Right ventricle myocardium inferior (tissue), 1 donor: ENCODE measurements around the gene TCFL5. TPM values are rescaled to one million over a fixed set of nuclear protein-coding genes. Genes with fewer than 3 reads are reported as not detected.
"Not testable (repeated sequence)": the region's sequence is repeated elsewhere in the genome, so short reads cannot be mapped to it uniquely, and the experiment has no call there.

ENCODE experiments used
- ATAC-seq: fragments of 200-7000 bp; cut with Tn5 transposase; one replicate; pipeline ENCODE4 v1.9.1; 2020; ENCODE audit warnings: mild to moderate bottlenecking, moderate library complexity
- DNase-seq: peaks from one replicate; pipeline ENCODE4 v3.0.0; 2021; ENCODE audit errors: missing footprints
- intact Hi-C: fragments of 100-400 bp; cut with DNase I; formaldehyde crosslinking; loops from one replicate; pipeline ENCODE4 v1.11.0; 2022
- total RNA-seq: library from RNA; stranded (reverse); fragmentation: NEBNext Ultra II Directional; extraction: Animal tissue kit (Norgen Biotek cat#: 25700); gene quantifications from one replicate; pipeline ENCODE4 v1.2.1, GENCODE V29; 2021
- donor health status: DM: no; HTN: yes; CAD: no; lungs with severe emphysema.

Gene TCFL5
- total RNA-seq, 1 donor from 2014 or later: 6.0 TPM

DNA sequence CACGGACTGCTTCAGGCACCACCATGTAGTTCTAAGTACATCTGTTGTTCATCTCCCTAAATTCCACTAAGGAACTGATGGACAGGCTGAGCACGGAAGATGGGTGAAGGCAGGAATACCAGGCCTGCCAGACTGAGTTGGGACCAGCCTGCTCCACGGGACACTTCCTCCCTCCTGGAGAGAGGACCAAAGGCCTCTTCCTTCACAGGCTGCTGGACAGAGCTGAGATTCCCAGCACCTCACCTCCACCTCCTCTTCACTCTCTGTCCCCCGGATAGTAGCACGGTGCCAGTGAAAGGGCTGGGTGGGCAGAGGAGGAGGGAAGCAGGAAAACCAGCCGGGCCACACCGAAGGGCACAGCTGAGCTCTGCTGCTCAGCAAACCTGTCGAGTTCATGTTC lies 22.9 kb upstream of the TCFL5 start:
- DNase-seq: no peak
- ATAC-seq: no peak
- intact Hi-C loops: no loop called here

DNA sequence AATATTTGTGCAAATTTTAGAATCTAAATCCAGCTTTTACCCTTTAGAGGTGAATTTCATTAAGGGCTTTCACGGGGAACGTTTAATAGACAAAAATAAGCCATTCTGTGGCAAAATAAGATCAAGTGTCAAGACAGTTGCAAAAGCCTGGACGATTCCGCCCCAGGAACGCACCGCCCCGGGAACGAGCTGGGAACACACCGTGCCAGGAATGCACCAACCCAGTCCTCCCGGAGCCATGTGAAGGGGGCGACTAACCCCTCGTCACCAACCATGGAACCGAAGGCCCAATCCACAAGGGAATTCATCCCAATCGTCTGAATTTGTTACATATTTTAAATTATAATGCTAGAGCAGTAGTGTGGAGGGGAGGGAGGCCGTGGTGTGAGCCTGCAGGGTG lies 20.8 kb upstream of the TCFL5 start:
- ATAC-seq: no peak
- intact Hi-C loops: no loop called here
- DNase-seq: no peak

DNA sequence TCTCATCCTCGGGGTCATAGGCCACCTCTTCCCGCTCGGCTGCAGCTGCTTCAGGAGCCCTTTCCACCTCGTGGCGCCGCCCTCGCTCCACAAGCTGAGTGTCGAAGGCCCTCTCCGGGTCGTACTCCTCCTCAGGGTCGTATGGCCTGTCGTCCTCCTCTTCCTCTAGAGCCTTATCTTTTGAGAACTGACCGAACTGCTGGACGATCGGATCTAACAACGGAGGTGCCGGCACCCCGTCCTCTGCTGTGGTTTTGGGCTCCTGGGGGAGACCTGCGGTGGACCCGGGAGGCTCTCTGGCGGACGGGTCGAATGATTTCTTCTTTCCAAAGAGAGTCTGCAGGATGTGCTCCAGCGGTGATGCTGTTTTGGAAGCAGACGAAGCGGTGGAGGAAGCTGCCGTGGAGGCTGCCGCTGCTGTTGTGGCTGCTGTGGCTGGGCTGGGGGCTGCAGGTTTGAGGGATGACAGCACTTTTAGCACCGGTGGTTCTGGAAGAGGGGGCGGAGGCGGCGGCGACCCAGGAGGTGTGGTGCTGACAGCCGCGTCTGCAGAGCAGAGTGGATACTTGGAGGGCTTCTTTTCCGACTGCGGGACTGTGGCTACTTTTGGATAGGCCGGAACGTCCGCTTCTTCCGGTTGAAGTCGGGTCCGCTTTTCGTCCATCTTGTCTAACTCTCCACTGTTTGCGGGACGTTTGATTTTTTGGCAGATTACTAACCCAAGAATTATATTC lies 20.2 kb upstream of the TCFL5 start:
- intact Hi-C loops: no loop called here
- no peak for DNase-seq
- no peak for ATAC-seq

DNA sequence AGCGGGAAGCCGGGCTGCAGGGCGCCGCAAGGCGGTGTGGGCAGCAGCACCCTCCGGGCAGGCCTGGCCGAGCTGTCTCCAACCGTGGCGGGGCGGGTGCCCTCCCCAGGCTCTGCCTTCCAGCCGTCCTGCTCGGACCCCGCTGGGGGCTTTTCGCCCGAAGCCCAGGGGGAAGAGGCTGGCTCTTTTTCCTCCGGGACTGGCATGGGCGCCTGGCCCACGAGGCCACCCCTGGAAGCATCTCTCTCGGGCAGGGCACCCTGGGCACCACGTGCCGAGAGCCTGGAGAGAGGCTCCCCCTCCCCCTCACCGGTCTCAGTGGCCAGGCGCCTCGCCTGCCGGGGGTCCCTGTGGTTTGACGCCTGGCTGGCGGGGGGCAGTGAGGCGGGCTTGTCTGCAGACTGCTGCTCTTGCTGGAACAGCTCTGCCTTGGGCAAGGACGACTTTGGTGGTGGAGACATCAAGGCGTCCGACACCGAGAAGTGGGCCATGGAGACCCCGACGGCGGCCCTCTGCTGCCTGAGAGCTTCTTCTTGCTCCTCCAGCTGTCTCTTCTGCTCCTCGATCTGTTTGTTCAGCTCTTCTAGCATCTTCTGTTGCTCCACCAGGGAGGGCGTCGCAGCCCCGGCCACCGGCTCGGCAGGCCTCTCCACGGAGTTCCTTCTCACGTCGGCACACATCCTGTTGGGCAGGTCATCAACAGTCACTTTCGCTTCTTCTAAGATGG lies 19.5 kb upstream of the TCFL5 start:
- intact Hi-C loops: no loop called here
- DNase-seq (no peak), ATAC-seq (no peak)

DNA sequence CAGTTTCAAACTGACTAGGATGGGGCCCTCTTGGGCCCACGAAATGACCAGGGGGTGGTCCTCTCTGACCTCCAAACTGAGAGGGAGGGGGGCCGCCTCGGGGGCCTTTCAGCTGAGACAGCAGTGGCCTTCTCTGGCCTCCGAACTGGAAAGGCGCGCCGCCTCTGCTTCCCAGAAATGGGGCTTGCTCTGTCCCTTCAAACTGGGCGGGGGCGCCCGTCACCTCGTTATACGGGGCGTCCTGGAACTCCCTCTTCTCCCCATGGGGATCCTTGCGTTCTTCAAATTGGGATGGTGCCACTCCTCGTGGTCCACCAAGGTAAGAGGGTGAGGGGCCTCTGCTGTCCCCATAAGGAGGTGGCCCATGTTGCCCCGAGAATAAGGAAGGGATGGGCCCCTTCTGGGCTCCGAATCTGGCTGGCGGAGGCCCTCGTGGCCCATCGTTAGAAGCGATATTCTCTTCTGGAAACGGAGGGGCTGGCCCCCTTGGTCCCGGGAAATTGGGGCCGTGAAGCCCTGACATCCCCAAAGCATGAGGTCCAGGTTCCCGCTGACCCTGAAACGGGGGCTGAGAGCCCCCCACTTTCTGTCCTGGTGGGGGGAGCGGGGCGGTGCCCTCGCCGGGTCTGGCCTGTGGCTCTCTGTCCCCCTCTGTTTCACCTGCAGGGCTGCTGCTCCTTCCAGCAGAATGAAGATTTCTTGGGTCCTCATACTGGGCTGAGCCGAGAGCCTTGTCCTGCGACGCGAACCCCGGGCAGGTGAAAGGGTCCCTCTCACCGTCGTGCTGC lies 18.7 kb upstream of the TCFL5 start:
- intact Hi-C loops: no loop called here
- ATAC-seq: no peak
- no peak for DNase-seq

DNA sequence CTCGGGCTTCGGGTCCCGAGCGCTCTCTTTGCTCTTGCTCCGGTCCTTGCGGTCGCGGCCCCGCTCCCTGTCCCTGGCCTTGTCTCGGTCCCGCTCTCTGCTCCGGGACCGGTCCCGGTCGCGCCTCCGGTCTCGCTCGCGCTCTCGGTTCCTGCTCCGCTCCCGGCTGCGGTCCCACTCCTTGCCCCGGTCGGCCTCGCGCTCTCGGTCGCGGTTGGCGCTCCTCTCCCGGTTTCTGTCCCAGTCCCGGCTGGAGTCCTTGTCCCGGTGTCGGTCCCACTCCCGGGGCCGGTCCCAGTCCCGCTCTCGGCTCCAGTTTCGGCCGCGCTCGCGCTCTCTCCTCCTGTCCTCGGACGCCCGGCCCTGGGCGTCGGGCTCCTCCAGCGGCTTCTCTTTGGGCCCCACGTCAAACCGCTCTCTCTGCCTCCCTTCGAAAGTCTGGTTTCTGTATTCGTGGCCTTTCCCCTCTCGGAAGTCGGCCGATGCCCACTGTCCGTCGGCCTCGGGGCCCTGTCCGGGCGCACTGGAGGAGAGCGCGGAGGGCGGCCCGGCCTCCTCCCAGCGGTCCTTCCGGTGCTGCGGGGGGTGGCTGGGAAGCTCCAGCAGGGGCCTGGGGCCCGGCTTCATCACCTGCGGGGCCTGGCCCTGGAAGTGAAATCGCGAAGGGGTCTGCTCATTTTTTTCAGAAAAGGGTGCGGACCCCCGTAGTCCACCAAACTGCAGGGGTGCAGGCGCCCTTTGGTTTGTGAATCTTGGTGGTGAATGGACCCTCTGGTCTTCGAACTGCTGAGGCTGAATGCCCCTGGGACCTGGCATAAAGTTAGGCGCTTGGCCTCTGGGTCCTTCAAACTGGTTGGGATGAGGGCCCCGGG lies 17.9 kb upstream of the TCFL5 start:
- intact Hi-C loops: loop anchor here (5.0 kb wide), 1 partner anchor 48 kb away; the partner anchor contains the start of gene DIDO1
- no peak for DNase-seq
- no peak for ATAC-seq

DNA sequence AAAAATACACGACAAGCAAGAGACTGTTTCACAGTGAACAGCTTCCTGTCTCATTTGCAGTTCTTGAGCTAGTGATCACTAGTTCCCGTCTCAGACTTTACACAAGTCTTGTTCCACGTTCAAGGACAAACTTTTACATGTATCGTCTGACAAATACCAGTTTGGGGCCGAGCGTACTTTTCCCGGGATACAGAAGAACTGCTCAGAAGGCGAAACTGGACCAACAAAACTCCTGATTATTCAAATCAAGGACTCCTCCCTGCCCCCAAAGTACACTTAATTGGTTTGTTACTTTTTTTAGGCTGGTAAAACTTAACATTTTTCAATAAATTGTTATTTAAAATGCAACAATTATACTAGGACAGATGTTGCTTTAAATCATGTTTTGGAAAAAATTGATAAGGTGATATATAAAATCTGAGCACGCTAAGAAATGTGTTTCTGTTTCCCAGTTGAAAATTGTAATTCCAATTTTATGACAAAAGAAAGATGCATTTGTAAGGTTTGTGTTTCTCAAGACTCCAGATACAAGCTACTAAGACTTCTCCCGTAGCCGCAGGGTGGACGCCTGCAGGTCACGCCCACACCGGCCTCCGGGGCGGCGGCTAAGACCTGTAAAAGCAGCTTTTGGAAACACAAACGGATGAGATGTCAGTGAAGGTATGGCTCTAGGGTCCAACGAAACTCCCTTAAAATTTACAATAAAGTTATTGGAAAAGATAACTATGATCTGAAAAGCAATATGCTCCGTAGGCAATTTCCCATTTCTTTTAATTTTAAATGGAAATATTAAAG lies 16.8 kb upstream of the TCFL5 start:
- ATAC-seq: no peak
- intact Hi-C loops: loop anchor here (5.0 kb wide), 1 partner anchor 49 kb away; the partner anchor contains the start of gene DIDO1
- DNase-seq: no peak

DNA sequence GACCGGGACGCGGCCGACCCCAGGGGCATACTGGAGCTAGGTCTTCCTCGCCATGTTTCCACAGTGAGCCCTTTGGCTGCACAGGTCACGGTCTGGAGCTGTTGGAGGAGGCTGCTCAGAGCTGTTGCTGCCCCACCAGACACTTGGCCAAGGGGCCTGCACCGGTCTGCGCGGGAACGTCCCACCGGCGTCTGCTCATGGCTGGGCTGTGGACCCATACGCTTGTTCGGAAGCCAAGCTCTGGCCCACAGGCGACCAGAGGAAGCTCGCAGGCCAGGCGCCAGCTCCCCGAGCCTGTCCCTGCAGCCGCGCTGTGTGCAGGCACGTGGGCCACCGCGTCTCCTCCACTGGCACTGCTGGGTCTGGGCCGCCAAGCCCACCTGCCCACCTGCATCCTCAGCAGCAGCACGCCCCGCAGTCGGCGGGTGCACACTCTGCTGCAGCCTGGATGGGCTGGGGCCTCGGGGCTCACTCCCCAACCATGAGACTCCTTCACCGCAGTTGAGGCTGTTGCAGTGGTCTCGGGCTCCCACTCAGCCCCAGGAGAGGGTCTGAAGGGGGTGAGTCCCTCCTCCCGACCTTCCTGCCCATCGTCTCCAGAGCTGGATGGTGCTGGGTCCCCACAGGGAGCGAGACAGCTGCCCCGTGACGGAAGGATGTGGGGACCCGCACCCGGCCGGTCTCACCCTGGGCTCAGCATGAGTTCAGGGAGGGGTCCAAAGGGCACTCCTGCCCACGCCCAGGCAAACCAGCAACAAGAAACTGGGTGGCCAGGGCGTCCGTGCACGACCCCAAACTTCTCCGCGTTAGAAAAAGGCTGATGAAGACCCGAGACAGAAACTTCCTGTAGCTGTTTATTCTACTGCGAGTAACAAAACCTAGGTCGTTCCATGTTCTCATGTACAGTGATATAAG lies 15.5 kb upstream of the TCFL5 start:
- ATAC-seq (peak; percentile 93), DNase-seq (peak; percentile 91)
- intact Hi-C loops: loop anchor here (5.0 kb wide), 1 partner anchor 50 kb away; the partner anchor contains the start of gene DIDO1

DNA sequence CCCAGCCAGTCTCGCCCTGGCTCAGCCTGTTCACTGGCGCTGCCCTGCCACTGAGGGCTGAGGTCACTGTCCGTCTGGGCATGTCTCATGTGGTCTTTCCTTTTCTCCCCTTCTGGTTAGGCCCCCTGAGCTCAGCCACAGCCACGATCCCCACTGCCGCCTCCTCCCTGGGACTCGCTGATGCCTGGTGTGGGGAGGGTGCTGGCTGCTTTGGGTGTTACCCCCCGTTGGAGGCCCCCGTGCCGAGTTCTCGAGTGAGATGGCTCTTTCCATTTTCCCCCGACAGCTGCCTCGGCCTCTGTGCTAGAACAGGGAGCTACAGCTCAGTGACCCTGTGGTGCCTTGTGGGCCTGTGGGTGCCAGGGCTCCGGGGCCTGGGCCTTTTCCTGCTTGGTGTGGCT lies 14.9 kb upstream of the TCFL5 start:
- ATAC-seq (no peak), DNase-seq (no peak)
- intact Hi-C loops: loop anchor here (5.0 kb wide), 1 partner anchor 51 kb away; the partner anchor contains the start of gene DIDO1

DNA sequence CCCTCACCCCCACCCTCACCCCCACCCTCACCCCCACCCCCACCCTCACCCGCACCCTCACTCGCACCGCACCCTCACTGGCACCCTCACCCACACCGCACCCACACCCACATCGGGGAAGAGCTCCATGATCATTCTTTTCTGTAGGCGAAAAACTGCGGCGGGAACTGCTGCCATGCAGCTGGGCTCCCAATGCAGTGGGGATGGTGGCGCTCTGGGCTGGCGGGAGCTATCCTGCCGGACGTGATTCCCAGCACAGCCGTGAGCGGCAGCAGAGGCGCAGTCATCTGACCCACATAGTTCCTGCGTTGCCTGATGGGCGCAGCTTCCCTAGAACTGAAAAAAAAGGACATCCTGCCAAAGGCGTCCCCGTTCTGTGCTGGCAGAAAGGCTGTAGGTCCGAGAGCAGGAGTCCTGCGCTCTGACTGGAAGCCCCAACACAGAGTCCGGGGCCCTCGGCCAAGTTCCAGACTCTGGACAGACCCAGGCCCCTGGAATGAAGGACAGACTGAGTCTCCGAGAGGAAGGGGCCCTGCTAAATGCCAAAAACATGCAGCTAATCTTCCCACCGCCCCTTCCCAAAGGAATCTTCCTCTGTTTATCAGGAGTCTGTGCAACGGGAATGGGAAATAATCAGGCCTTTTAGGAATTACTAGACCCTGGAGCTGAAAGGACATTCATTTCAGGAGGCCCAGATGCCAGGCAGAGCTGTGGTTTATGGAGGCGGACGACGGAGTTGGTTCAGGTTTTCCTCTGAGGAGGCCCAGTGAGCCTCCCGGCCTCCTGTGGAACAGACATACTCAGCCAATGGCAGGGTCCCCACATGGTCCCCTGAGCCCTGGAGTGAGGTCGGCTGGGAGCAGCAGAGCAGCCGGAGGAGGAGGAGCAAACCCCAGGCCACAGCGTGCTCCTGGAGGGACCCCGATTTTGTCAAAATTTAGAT lies 14.1 kb upstream of the TCFL5 start:
- ATAC-seq (peak; percentile 85), DNase-seq (peak; percentile 88)
- intact Hi-C loops: loop anchor here (5.0 kb wide), 1 partner anchor 52 kb away; the partner anchor contains the start of gene DIDO1

DNA sequence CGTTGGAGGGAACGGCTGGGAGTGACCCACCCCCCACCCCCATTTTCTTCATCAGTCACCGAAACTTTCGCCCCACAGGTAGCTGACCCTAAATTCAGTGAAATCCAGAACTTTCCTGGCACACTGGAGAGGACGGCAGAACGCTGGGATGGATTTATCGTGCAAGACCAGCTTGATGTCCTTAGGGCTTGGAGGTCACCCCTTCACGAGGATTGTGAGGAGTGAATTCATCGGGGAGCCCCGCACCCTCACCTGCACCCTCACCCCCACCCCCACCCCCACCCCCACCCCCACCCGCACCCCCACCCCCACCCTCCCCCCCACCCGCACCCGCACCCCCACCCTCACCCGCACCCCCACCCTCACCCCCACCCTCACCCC lies 13.3 kb upstream of the TCFL5 start:
- DNase-seq (no peak), ATAC-seq (no peak)
- intact Hi-C loops: loop anchor here (5.0 kb wide), 1 partner anchor 52 kb away; the partner anchor contains the start of gene DIDO1

DNA sequence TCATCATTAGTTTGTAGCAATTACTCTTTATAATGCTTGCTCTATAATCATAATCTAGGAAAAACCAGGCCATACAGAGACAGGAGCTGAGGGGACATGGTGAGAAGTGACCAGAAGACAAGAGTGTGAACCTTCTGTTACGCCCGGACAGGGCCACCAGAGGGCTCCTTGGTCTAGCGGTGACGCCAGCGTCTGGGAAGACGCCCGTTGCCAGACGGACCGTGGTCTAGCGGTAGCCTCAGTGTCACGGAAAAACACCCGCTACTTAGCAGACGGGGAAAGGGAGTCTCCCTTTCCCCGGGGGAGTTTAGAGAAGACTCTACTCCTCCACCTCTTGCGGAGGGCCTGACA lies 12.0 kb upstream of the TCFL5 start:
- not testable (repeated sequence) for ATAC-seq
- DNase-seq: peak; percentile 86
- intact Hi-C loops: loop anchor here (1.0 kb wide), 1 partner anchor 136 kb away; no protein-coding TSS in a partner anchor

DNA sequence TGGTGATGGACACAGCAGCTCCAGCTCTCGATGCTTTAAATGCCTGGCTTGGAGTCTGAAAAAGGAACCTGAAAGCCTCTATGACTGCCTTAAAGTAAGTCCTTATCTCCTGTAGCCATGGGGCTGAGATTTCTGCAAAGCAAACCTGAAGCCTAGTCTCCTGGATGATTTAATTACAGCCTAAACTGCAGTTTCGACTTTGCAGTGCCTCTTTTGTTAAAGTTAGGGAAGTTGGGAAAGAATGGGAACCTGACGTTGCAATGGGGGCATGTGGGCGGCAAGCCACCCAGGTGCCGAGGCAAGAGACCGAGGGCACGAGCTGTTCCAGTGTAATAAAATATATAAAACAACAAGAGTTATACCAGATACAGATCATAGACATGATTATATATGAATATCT lies 11.7 kb upstream of the TCFL5 start:
- DNase-seq (no peak), ATAC-seq (no peak)
- intact Hi-C loops: loop anchor here (1.0 kb wide), 1 partner anchor 136 kb away; no protein-coding TSS in a partner anchor

DNA sequence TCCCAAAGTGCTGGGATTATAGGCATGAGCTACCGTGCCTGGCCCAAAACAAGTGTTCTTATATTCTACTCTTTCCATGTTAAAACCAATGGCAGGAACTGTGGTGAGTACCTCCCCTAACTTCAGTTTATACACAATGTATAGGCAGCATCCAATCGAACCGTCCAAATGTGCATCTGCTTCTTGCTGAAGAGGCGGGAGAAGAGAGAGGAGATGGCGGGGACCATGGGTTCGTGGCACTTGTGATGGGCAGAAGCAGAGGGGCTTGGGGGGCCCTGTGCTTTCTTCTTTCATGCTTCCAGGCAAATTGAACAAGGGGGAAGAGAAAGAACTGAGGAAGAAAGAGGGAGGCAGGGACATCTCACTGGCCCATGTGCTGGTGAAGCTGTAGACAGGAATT lies 11.2 kb upstream of the TCFL5 start:
- intact Hi-C loops: loop anchor here (1.0 kb wide), 1 partner anchor 136 kb away; no protein-coding TSS in a partner anchor
- DNase-seq (no peak), ATAC-seq (no peak)

DNA sequence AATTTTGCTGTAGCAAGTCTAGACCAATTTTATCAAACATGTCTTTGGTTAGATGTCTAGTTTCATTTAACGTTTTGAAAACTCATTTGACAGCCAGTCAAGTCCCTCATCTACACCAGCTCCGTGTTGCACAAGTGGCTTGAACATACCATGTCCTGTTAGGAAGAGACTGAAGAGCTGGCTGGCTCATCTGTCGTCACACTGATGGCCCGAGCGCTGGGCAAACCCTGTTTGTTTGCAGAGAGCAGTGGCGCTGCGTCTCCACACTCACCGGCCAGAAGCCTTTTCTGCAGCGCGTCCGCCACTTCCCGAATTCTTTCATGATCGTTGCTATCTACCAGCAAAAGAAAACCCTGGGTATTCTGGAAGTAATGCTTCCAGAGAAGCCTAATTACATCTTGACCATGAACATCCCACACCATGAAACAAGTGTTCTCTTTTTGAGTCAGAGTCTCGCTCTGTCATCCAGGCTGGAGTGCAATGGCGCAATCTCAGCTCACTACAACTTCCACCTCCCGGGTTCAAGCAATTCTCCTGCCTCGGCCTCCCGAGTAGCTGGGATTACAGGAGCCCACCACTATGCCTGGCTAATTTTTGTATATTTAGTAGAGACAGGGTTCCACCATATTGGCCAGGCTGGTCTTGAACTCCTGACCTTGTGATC lies 10.7 kb upstream of the TCFL5 start:
- no peak for ATAC-seq
- DNase-seq: no peak
- intact Hi-C loops: no loop called here
